Measurements from ENCODE around the gene CEP131.
A peak's percentile ranks its signal among the peaks of the same experiment; 100 is the strongest.

CEP131 gene

GRCh38 chr17:81222906-81223761 lies at the start of gene CEP131:
TSS of gene CEP131 (minus strand) at chr17:81222965. CDS start at chr17:81220056, 2,909 bp downstream.
- peak; percentile 99 for DNase-seq

- no peak for DNase-seq
Measured at GRCh38 chr17:81271226-81271625, 48.5 kb upstream of the CEP131 start.

GRCh38 chr17:81270279-81270678 lies 47.5 kb upstream of the CEP131 start:
- no peak for DNase-seq

- DNase-seq: no peak
Measured at GRCh38 chr17:81267390-81268067, 44.8 kb upstream of the CEP131 start.

- no peak for DNase-seq
Measured at GRCh38 chr17:81265576-81265975, 42.8 kb upstream of the CEP131 start.

GRCh38 chr17:81264640-81265039 lies 41.9 kb upstream of the CEP131 start:
- no peak for DNase-seq

GRCh38 chr17:81263371-81264181 lies 40.8 kb upstream of the CEP131 start:
- DNase-seq: no peak

GRCh38 chr17:81261582-81262336 lies 39.0 kb upstream of the CEP131 start:
- DNase-seq: no peak

- DNase-seq: no peak
Measured at GRCh38 chr17:81261096-81261495, 38.3 kb upstream of the CEP131 start.

- DNase-seq: no peak
Measured at GRCh38 chr17:81260641-81261040, 37.9 kb upstream of the CEP131 start.

GRCh38 chr17:81260171-81260570 lies 37.4 kb upstream of the CEP131 start:
- no peak for DNase-seq

- no peak for DNase-seq
Measured at GRCh38 chr17:81259058-81259605, 36.4 kb upstream of the CEP131 start.

- no peak for DNase-seq
Measured at GRCh38 chr17:81258292-81258691, 35.5 kb upstream of the CEP131 start.

- DNase-seq: no peak
Measured at GRCh38 chr17:81257533-81257932, 34.8 kb upstream of the CEP131 start.

- DNase-seq: no peak
Measured at GRCh38 chr17:81256616-81257015, 33.9 kb upstream of the CEP131 start.

GRCh38 chr17:81254955-81255717 lies 32.4 kb upstream of the CEP131 start:
- no peak for DNase-seq

GRCh38 chr17:81253358-81254131 lies 30.8 kb upstream of the CEP131 start:
- peak; percentile 68 for DNase-seq

- DNase-seq: no peak
Measured at GRCh38 chr17:81252987-81253329, 30.2 kb upstream of the CEP131 start.

- DNase-seq: no peak
Measured at GRCh38 chr17:81252326-81252986, 29.7 kb upstream of the CEP131 start.

GRCh38 chr17:81251709-81252301 lies 29.0 kb upstream of the CEP131 start:
- no peak for DNase-seq

All from hematopoietic multipotent progenitor cell treated with erythropoietin and hydrocortisone succinate and interleukin-3 and kit ligand, for 6 days (in vitro differentiated cells).